ENCODE data around the gene FBRSL1.

FBRSL1 gene

GRCh38 chr12:132542661-132543060, 52.7 kb downstream of the FBRSL1 start:
- no peak for DNase-seq (ENCODE audit: low read depth)

- no peak for DNase-seq (ENCODE audit: low read depth)
These were observed 53.5 kb downstream of the FBRSL1 start for GRCh38 chr12:132543298-132544079.

- no peak for DNase-seq (ENCODE audit: low read depth)
These were observed 54.1 kb downstream of the FBRSL1 start for GRCh38 chr12:132544080-132544397.

- no peak for DNase-seq (ENCODE audit: low read depth)
These were observed 54.5 kb downstream of the FBRSL1 start for GRCh38 chr12:132544498-132544897.

GRCh38 chr12:132545164-132545953, 55.4 kb downstream of the FBRSL1 start:
- DNase-seq (ENCODE audit: low read depth), result no peak

GRCh38 chr12:132545955-132546354, 56.0 kb downstream of the FBRSL1 start:
- DNase-seq (ENCODE audit: low read depth), result no peak

GRCh38 chr12:132546647-132547046, 56.7 kb downstream of the FBRSL1 start:
- DNase-seq (ENCODE audit: low read depth), result no peak

GRCh38 chr12:132547205-132547740, 57.3 kb downstream of the FBRSL1 start:
- DNase-seq (ENCODE audit: low read depth), result no peak

- no peak for DNase-seq (ENCODE audit: low read depth)
These were observed 58.6 kb downstream of the FBRSL1 start for GRCh38 chr12:132548430-132549058.

- no peak for DNase-seq (ENCODE audit: low read depth)
These were observed 59.1 kb downstream of the FBRSL1 start for GRCh38 chr12:132549059-132549458.

- no peak for DNase-seq (ENCODE audit: low read depth)
These were observed 60.3 kb downstream of the FBRSL1 start for GRCh38 chr12:132550014-132550802.

GRCh38 chr12:132550830-132551640, 61.1 kb downstream of the FBRSL1 start:
- DNase-seq (ENCODE audit: low read depth), result no peak

GRCh38 chr12:132551641-132552031, 61.7 kb downstream of the FBRSL1 start:
- no peak for DNase-seq (ENCODE audit: low read depth)

GRCh38 chr12:132554845-132555630, 65.1 kb downstream of the FBRSL1 start:
- DNase-seq (ENCODE audit: low read depth), result no peak

GRCh38 chr12:132555686-132556085, 65.7 kb downstream of the FBRSL1 start:
- DNase-seq (ENCODE audit: low read depth), result no peak

GRCh38 chr12:132556216-132556615, 66.3 kb downstream of the FBRSL1 start:
- no peak for DNase-seq (ENCODE audit: low read depth)

GRCh38 chr12:132556801-132557200, 66.8 kb downstream of the FBRSL1 start:
- no peak for DNase-seq (ENCODE audit: low read depth)

- no peak for DNase-seq (ENCODE audit: low read depth)
These were observed 67.5 kb downstream of the FBRSL1 start for GRCh38 chr12:132557291-132558015.

GRCh38 chr12:132558042-132558856, 68.3 kb downstream of the FBRSL1 start:
- no peak for DNase-seq (ENCODE audit: low read depth)
